ENCODE results near the gene STAP1.

GRCh38 chr4:67616478-67616877 is 58.0 kb downstream of the STAP1 start:
- TF ChIP-seq CEBPB (IDR thresholded peaks at IDR 0.05) (no peak), NFIC (IDR thresholded peaks at IDR 0.05) (no peak)

All from Ishikawa (cell line).